Endothelial cell of umbilical vein (primary cell): ENCODE data around the gene MAPRE2. TPM values are rescaled to one million over a fixed set of nuclear protein-coding genes. Genes with fewer than 3 reads are reported as not detected.

Source experiments
- BruUV-seq: library from RNA; stranded (reverse); fragments of 400-500 nt; replicated peaks from 2 replicates; lab custom pipeline; 2021; lab: Mats Ljungman, UMichigan
- CTCF ChIA-PET: fragments of 300-600, 350-600 bp; sonication (Branson Sonifier 250); formaldehyde crosslinking; loops from one replicate; lab custom pipeline; 2021; ENCODE audit warnings: antibody characterized with exemption, inconsistent platforms; lab: Charles Lee
- POLR2A ChIA-PET: fragments of 300-600, 350-600 bp; sonication (Branson Sonifier 250); formaldehyde crosslinking; loops from one replicate; lab custom pipeline; 2021; ENCODE audit warnings: antibody characterized with exemption, inconsistent platforms; lab: Charles Lee
- DNase-seq: peaks from one replicate; pipeline ENCODE4 v3.0.0-alpha.2; 2011; ENCODE audit warnings: low read depth, low spot score
- FAIRE-seq: peaks from 2 replicates; lab custom pipeline; 2011; peaks lifted over from hg19 to GRCh38; lab: Jason Lieb, UNC
- H2AFZ ChIP-seq: 2 replicates; pipeline ENCODE4 v1.6.0; 2012; ENCODE audit warnings: low read depth, low read length, control low read depth, inconsistent platforms
- H3K27ac ChIP-seq: 2 replicates; pipeline ENCODE4 v1.5.1; 2011; ENCODE audit warnings: low read depth, mild to moderate bottlenecking, control low read depth, low read length, moderate library complexity; ENCODE audit not compliant: insufficient read depth
- H3K27me3 ChIP-seq, 2 experiments: 2 replicates each; pipeline versions ENCODE4 v1.6.0 to v1.6.1; 2011; ENCODE audit warnings: low read length in 2 of 2, mixed read lengths in 1 of 2; ENCODE audit not compliant: control insufficient read depth in 2 of 2, insufficient read depth in 2 of 2
- H3K36me3 ChIP-seq, 2 experiments: 2 replicates in 1 of 2; 3 replicates in 1 of 2; pipeline ENCODE4 v1.5.1; 2011; ENCODE audit warnings: low read length in 2 of 2, mild to moderate bottlenecking in 1 of 2, moderate library complexity in 1 of 2; ENCODE audit not compliant: control insufficient read depth in 2 of 2, insufficient read depth in 2 of 2; ENCODE audit errors: extremely low read depth in 1 of 2
- H3K4me1 ChIP-seq: 3 replicates; pipeline ENCODE4 v1.5.1; 2011; ENCODE audit warnings: mild to moderate bottlenecking, low read length; ENCODE audit not compliant: control insufficient read depth, insufficient read depth; ENCODE audit errors: extremely low read depth
- H3K4me2 ChIP-seq: 2 replicates; pipeline ENCODE4 v1.6.1; 2011; ENCODE audit warnings: low read length, control low read depth, mixed read lengths; ENCODE audit not compliant: insufficient read depth
- H3K4me3 ChIP-seq, 3 experiments: fragments of 200-600 bp in 1 of 3; sonication (generic), shearing (Covaris generic) in 1 of 3; replicated peaks in 1 of 3; 2 replicates each; pipeline ENCODE4 v1.5.1; 2011 to 2016; ENCODE audit warnings: control low read depth in 3 of 3, low read length in 3 of 3, mild to moderate bottlenecking in 2 of 3, inconsistent platforms in 1 of 3, low read depth in 1 of 3, moderate library complexity in 1 of 3; ENCODE audit not compliant: insufficient read depth in 1 of 3
- H3K79me2 ChIP-seq: 2 replicates; pipeline ENCODE4 v1.6.0; 2012; ENCODE audit warnings: low read length, inconsistent platforms; ENCODE audit not compliant: control insufficient read depth, insufficient read depth
- H3K9ac ChIP-seq: replicated peaks from 2 replicates; pipeline ENCODE3; 2011; ENCODE audit warnings: low read length, control low read depth; ENCODE audit not compliant: insufficient read depth; ENCODE audit errors: extremely low read depth
- H3K9me1 ChIP-seq: replicated peaks from 3 replicates; pipeline ENCODE4 v1.6.0; 2011; ENCODE audit warnings: mild to moderate bottlenecking, low read length; ENCODE audit not compliant: control insufficient read depth, insufficient read depth; ENCODE audit errors: extremely low read depth
- H3K9me3 ChIP-seq: replicated peaks from 2 replicates; pipeline ENCODE4 v1.5.1; 2012; ENCODE audit warnings: low read length, inconsistent platforms; ENCODE audit not compliant: control insufficient read depth, insufficient read depth
- H4K20me1 ChIP-seq: replicated peaks from 2 replicates; pipeline ENCODE3; 2011; ENCODE audit warnings: mild to moderate bottlenecking, low read length; ENCODE audit not compliant: control insufficient read depth, insufficient read depth; ENCODE audit errors: extremely low read depth
- FOS ChIP-seq: IDR thresholded peaks from 2 replicates; pipeline ENCODE4 v1.6.1; 2011; ENCODE audit warnings: mild to moderate bottlenecking, low read length, moderate library complexity, borderline replicate concordance; ENCODE audit not compliant: insufficient read depth
- POLR2A ChIP-seq: IDR thresholded peaks from 2 replicates; pipeline ENCODE4 v1.6.1; 2012; ENCODE audit warnings: low read depth, mild to moderate bottlenecking, control low read depth, low read length
- POLR2AphosphoS5 ChIP-seq: IDR thresholded peaks from 2 replicates; pipeline ENCODE4 v1.6.1; 2012; ENCODE audit warnings: low read depth, mild to moderate bottlenecking, control low read depth, low read length, moderate library complexity; ENCODE audit not compliant: insufficient read depth
- dilution Hi-C: fragments of 300-500 bp; cut with MboI; formaldehyde crosslinking; loops from one replicate; pipeline ENCODE4 v1.15.0; 2019; ENCODE audit warnings: low sequenced_read_pairs; ENCODE audit not compliant: extremely low pct_ligation_motif_present
- intact Hi-C: fragments of 100-400 bp; cut with micrococcal nuclease; formaldehyde crosslinking; loops from one replicate; pipeline ENCODE4 v1.10.0; 2022
- polyA plus RNA-seq, 4 experiments: library from polyadenylated mRNA; depleted of rRNA in 3 of 4; stranded (reverse) in 3 of 4; unstranded in 1 of 4; fragments of >200 nt; gene quantifications; 2 replicates each; pipeline versions ENCODE4 v1.2.1 to v1.2.3, GENCODE V29; 2011 to 2012; ENCODE audit warnings: missing spikeins in 1 of 4
- total RNA-seq: library from RNA; stranded (reverse); gene quantifications from 2 replicates; pipeline ENCODE4 v1.2.3, GENCODE V29; 2021
- TF ChIP-seq, protein P1 (sequence below), 2 donors: IDR thresholded peaks; 1 replicate in 1 of 2; 2 replicates in 1 of 2; pipeline ENCODE4 v1.5.1; 2011; ENCODE audit warnings: low read length in 2 of 2, mild to moderate bottlenecking in 2 of 2, moderate library complexity in 2 of 2, control low read depth in 1 of 2, inconsistent platforms in 1 of 2, low read depth in 1 of 2; ENCODE audit not compliant: insufficient read depth in 1 of 2; ENCODE audit errors: extremely low read depth in 1 of 2

Gene MAPRE2
- total and polyA plus RNA-seq, 2 donors (not counting 3 experiments of a cell fraction or from before 2014, with no cell fraction given) = 117 to 148 TPM

DNA sequence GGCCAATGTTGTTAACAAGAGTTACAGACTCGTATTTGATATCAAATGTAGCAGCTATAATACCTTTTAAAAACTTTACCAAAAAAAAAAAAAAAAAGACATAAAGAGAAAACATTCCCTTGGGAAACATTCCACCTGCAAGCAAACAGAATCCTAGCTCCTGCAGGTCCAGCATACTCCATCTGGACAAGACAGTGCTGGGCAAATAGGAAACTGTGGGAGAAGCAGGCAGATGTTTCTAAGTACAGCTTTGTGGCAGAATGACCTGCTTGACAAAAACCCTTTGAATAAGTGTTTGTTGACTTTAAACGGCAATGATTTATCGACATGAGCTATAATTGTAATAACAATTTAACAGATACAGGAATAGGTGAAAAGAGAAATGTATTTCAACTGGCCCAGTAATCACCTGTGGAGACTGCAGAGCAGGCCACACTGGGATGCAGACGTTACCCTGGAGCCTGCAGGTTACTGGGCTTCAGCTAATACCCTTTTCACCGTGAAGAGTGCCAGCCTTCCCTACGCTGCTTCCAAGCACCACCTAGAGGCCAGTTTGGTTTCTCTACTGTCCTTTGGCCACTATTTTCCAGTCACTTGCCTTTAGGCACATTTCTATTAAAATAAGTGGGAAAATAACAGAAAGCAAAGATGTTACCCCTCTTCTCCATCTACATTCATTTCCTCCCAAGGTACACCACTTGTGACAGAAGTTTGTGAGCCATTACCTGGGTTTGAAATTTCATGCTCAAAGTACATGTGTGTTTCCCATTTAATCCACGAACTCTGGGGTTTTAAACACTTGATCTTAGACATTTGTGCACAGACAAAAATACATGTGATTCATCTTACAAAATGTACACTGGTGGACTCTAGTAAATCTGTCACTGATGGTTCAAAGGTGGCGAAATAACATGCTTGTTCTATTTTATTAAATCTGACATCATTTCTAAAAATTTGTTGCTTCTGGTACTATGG is 102.7 kb downstream of the MAPRE2 start:
- BruUV-seq = no TSS peak
- Histone ChIP-seq H3K27ac (no peak overlapping the region), H3K9me3 (no peaks in the 10 kb centered on the region), H3K9me1 (no peaks in the 10 kb centered on the region), H3K9ac (no peak overlapping the region), H3K36me3 (peaks cover 14 to 15% of the 10 kb centered on the region in 2 experiments), H2AFZ (no peak overlapping the region), H4K20me1 (no peaks in the 10 kb centered on the region), H3K4me3 (no peak overlapping the region), H3K4me2 (no peak overlapping the region), H3K79me2 (no peaks in the 10 kb centered on the region), H3K4me1 (no peaks in the 10 kb centered on the region), H3K27me3 (no peaks in the 10 kb centered on the region)
- intact Hi-C loops (loop anchor here (1.0 to 5.0 kb wide), 4 partner anchors 67 to 277 kb away; no protein-coding TSS in a partner anchor), dilution Hi-C loops (no loop called here)
- peak; percentile 57 for FAIRE-seq
- TF ChIP-seq POLR2A (no peak), FOS (no peak), POLR2AphosphoS5 (no peak)
- TF ChIP-seq, protein P1, sequence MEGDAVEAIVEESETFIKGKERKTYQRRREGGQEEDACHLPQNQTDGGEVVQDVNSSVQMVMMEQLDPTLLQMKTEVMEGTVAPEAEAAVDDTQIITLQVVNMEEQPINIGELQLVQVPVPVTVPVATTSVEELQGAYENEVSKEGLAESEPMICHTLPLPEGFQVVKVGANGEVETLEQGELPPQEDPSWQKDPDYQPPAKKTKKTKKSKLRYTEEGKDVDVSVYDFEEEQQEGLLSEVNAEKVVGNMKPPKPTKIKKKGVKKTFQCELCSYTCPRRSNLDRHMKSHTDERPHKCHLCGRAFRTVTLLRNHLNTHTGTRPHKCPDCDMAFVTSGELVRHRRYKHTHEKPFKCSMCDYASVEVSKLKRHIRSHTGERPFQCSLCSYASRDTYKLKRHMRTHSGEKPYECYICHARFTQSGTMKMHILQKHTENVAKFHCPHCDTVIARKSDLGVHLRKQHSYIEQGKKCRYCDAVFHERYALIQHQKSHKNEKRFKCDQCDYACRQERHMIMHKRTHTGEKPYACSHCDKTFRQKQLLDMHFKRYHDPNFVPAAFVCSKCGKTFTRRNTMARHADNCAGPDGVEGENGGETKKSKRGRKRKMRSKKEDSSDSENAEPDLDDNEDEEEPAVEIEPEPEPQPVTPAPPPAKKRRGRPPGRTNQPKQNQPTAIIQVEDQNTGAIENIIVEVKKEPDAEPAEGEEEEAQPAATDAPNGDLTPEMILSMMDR (IDR thresholded peaks at IDR 0.05; ENCODE audit: extremely low read depth in 1 of 2, insufficient read depth in 1 of 2, low read depth in 1 of 2, low read length in 2 of 2) = peak; percentile 57 to 80
- peak; percentile 80 for DNase-seq
- POLR2A ChIA-PET = interaction anchor here (0.7 kb wide), 1 partner anchor 118 kb away, joined by 4 read pairs; no protein-coding TSS in a partner anchor
- CTCF ChIA-PET = interaction anchor here (0.6 to 5.6 kb wide), 49 partner anchors 8 to 356 kb away, joined by 3 to 266 read pairs (median 5); partner anchors contain the start of gene MAPRE2
